Measurements from ENCODE around the gene TNS3.

Gene TNS3

DNA sequence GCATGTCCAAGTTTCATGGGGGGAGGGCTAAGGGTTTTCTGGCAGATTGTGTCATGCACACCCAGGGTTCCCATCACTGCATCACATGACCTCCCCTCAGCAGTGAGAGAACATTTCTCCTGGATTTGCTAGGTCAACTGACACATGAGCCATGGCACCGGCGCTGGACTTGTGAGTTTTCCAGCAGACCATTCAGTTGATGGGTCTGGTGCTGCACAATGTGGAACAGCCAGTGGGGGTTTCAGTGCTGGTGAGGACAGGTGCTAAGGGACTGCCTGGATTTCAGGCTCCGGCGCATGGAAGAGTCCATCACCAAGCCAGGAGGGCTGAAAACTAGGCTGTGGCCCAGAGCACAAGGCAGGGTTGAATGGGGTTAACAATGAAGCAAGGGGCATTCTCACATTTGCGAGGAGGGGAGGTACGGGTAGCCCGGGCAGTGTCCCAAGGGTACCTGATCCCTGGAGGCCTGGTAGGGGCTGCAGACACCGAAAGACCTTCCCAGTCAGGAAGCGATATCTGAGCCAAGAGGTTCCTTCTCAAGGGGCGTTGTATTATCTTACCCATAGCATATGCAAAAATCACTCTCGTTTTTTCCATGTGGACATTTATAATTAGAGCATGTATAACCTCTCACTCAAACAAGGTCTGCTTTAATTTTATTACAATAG, 203.0 kb downstream of the TNS3 start:
- no peak for DNase-seq

- DNase-seq = no peak
Observed at GRCh38 chr7:47377741-47378140, 204.2 kb downstream of the TNS3 start.

DNA sequence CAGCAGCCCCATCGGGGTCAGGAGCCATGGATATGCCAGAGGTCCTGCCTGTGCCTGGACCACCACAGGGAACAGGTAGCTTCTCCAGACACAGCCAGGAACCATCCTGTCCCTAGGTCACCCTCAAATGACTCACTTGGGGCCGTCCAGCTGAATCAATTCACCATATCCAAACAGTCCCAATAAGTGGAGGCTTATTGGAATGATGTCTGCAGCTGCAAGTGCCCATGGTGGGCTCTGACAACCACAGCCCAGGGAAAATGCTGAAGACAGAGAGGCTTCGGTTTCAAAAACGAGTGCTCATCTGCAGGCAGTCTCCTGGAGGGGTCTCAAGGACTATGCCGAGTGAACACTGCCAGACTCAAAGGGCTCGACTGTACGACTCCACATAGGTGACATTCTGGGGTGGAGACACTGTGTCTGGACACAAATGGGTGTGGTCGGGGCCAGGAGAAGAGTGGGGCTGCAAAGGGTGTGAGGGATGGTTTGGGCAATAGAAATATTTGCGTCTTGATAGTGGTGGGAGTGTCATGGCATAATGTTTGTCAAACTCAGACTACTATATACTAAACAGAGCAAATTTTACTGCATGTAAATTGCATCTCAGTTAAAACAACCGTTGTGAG, 204.8 kb downstream of the TNS3 start:
- no peak for DNase-seq

- DNase-seq = no peak
Observed at GRCh38 chr7:47375121-47375938, 206.6 kb downstream of the TNS3 start.

DNA sequence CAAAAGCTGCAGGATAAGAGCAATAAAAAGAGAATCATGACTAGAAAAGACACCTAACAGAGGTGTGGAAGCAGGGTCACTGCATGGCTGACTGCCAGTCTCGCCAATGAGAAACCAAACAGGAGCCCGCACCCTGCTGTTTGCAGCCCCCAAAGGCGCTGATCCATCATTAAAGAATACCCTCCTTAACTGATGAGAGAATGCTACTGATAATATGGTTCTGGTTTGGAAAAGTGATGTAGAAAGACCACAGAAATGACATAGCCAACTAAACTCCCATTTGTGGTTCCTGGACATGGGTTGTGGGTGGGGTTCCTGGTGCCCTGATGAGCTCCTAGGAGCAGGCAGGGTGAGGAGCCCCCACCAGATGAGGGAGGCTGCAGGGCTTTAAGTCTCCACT, 207.4 kb downstream of the TNS3 start:
- no peak for DNase-seq

GRCh38 chr7:47373871-47374451, 207.9 kb downstream of the TNS3 start:
- DNase-seq = no peak

GRCh38 chr7:47371733-47372368, 210.1 kb downstream of the TNS3 start:
- no peak for DNase-seq

- no peak for DNase-seq
Observed at GRCh38 chr7:47371317-47371716, 210.6 kb downstream of the TNS3 start.

GRCh38 chr7:47370461-47371042, 211.4 kb downstream of the TNS3 start:
- no peak for DNase-seq

DNA sequence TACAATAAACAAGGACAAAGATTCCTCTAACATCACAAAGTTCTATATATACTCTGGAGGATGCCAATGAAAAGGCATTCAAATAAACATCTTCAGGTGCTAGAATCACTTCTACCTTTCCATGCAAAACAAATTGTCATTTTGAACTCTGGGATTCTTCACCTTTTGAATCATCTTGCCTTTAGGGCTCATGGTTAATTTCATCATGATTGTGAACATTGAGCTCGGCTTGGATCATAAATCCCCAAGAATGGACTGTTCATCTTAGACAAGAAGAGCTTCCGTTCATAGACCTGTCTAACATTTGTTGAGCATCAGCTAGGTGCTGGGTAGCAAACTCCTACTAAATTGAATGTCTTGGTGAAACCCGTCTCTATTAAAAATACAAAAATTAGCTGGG, 212.2 kb downstream of the TNS3 start:
- DNase-seq = no peak

DNA sequence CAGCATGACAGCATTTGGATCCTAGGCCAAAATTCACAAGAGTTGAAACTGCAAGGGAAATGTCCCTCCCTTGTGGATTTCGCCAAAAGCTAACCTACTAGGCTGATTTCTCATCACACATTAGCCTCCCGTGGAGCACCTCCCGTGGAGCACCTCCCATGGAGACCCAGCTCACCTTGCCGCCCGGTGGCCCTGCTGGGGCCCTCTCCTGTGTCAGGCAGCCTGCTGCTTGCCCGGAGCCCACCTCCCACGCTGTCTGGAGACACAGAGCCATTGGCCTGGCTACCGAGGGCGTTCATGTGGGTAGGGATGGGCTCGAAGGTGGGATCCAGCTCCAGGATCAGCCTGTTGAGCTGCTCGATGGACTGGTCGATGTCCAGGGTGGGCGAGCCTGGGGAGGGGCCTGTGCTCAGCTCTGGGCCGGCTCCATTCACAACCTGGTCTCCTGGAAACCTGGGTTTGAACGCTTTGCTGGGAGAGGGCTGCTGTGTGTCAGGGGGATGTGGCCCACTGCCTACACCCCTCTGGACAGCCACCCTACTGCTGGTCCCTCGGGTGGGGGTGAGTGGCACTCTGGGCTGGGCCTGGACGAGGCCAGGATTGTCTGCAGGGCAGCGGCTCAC, 213.6 kb downstream of the TNS3 start:
- DNase-seq = no peak

- DNase-seq = no peak
Observed at GRCh38 chr7:47367369-47367768, 214.5 kb downstream of the TNS3 start.

DNA sequence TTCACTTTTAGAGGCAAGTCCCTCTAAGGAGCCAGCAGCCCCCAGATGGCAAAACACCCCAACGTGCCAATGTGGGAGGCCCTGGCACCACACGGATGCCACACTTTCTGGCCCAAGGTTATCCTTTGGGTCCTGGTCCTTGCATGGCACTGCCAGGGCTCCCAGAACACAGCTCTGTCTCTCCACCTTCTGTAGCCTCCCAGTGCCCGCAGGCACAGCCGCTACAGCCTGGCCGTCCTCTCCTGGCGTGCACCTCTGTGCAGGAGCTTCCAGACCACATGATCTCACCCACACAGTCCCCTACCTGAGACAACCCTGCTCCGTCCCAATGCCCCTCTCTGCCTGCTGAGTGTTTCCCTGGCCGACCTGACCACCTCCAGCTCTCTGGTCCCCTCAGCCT, 215.0 kb downstream of the TNS3 start:
- DNase-seq = no peak

- DNase-seq = no peak
Observed at GRCh38 chr7:47366211-47366610, 215.7 kb downstream of the TNS3 start.

- no peak for DNase-seq
Observed at GRCh38 chr7:47362984-47363383, 218.9 kb downstream of the TNS3 start.

DNA sequence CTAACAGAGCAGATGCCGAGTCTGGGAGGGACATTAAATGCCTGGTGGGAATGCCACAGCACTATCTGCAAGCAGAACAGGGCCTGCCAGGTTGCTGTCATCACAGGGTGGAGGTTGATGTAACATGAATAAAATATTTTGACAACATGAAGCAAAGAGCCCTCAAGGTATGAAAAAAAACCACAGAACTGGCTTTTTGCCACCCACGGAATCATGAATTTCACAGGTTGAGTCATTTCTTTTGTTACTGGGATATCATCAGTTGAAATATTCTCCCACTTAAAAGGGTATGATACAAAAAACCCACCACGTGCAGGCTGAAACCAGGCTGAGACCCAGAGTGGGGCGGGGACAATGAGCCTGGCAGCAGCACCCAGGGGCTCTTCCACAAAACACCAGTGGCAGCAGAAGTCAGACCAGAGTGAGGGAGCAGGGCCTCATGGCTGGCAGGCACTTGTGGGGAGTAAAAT, 220.1 kb downstream of the TNS3 start:
- DNase-seq = no peak

- no peak for DNase-seq
Observed at GRCh38 chr7:47361236-47361635, 220.7 kb downstream of the TNS3 start.

DNA sequence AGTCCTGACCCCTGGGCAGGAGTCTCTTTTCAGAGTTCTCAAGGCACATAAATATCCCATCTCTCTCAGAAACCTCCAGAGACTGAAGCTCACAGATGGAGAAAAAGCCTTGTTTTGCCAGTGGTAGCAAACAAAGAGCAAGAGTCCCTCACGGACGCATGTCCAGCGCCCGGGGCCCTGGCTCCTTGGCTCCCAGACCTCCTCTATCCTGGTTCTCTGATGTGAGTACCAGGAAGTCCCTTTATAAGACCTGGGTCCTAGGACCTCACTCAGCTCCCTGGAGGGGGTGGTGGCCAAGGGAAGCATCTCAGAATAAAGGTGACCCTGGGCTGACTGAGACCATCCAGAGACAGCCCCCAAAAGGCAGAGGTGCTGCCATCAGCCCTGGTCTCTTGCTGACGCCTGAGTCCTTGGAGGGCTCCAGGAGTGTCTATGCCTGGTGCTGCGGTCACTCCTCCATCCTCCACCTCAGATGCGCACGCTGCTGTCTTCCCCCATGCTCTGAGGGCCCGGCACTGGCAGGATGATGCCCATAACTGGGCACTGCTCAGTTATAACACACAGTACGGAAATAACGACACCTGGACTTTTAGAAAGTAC, 221.5 kb downstream of the TNS3 start:
- no peak for DNase-seq

DNA sequence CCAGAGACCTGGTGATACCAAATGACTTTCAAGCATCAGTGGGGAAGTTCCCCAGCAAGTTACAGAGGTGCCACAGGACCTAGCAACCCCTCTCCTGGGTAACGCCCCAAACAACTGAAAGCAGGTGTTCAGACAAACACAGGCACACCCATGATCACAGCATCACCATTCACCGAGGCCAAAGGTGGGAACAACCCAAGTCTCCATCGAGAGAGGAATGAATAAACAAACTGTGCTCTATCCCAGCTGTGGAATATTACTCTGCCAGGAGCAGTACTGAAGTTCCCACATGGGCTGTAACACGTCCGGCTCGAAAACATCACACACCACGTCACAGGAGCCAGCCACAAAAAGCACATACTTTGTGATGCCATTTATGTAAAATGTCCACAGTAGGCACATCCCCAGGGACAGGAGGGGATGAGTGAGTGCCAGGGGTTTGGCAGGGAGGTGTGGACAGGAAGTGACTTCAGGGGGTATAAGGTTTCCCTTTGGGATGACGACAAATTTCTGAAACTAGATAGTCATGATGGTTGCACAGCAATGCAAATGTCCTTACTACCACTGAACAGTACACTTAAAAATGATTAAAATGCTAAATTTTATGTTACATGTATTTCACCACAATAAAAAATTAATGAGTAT, 222.8 kb downstream of the TNS3 start:
- no peak for DNase-seq

DNA sequence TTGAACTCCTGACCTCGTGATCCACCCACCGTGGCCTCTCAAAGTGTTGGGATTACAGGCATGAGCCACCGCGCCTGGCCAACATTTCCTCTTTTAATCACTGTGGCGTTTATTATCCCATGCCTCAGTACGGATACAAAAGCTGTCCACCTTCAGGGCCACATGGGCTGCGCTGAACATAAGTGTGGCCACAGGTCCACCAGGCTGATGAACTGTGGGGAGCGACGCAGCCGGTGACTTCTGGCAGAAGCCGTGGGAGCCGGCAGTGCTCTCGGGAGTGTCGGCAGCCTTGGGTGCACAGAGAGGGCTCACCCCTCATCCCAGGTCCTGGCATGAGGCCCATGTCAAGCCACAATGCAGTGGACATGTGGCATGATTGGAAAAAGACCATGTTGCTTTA, 223.6 kb downstream of the TNS3 start:
- DNase-seq = no peak

DNA sequence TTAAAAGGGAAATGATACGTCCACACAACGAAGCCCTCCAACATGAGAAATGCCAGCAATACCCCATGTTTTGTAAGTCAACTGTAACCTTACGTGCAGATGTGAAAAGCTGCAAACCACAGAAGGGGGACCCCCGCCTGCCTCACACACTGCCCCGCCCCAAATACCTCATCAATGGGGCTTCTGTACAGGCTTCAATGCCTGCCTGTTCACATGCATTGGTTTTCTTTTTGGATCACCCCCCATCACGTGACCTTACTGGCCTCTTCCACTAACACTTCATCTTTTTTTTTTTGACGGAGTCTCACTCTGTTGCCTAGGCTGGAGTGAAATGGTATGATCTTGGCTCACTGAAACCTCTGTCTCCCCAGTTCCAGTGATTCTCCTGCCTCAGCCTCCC, 224.0 kb downstream of the TNS3 start:
- DNase-seq = no peak

Data from activated naive CD4-positive, alpha-beta T cell treated with anti-CD3 and anti-CD28 coated beads, Interleukin-2, amount 50 U/mL, for 16 hours (primary cell).